Measurements from ENCODE around the gene GCSH.

The GCSH gene

DNA sequence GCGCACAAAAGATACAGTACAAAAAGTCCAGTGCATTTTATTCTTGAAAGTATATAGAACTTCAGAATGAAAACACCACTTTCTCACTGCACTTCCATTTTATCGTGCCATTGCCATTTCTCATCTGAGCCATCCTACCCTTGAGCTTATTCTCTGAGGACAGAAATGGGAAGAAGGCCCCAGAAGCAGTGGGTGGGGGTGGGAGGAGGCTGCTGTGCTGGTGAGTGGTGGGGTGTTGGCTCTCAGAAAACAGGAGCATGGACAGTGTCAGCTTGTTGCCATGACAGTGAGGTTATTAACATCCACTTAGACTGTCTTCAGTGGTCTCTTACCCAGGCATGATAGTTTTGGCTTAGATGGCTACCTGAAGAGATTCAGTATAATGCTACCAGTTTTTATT is 56.1 kb downstream of the GCSH start:
- peak; percentile 13 for DNase-seq

DNA sequence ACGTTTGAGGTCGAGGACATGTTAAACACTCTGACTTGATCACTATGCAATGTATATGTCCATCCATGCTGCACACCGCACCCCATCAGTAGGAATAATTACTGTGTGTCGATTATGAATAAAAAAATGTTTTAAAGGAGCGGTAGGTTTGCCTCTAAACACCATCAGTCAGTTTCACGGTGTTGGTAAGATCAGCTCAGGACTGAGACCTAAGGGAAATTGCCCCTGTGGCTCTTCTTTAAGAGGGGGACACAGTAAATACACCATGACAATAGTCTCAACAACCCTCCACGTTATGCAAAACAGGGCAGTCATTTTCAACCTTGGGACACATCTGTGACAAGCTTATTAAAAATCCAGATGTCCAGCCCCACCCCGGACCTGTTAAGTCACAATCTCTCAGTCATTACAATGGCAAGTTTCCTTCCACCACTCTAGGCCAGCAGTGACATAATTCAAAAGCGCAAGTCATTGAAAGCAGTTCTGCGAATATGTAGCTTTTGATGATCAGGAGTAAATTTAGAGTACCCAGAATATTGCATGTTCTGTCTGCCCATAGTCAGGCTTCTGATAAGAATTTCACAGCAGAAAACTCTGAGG is 59.3 kb downstream of the GCSH start:
- peak; percentile 67 for DNase-seq

- peak; percentile 16 for DNase-seq
Measured at GRCh38 chr16:81035975-81036750, 60.0 kb downstream of the GCSH start.

- peak; percentile 92 for DNase-seq
Measured at GRCh38 chr16:81035398-81035974, 60.7 kb downstream of the GCSH start, which contains the start of gene ATMIN. TSS of gene ATMIN (plus strand) at chr16:81035842. CDS start at chr16:81035871, 29 bp downstream.
